H9 (cell line): ENCODE measurements around the gene OR8D1. TPM values are rescaled to one million over a fixed set of nuclear protein-coding genes. Genes with fewer than 3 reads are reported as not detected.

Experiments used
- DNase-seq: peaks from one replicate; pipeline ENCODE4 v3.0.0-alpha.2; 2017
- H2AFZ ChIP-seq: one replicate; pipeline ENCODE4 v1.6.1; 2013; ENCODE audit warnings: mild to moderate bottlenecking, low read length, control low read depth, moderate library complexity
- H2AK5ac ChIP-seq: 2 replicates; pipeline ENCODE4 v1.6.1; 2013; ENCODE audit warnings: low read length, control low read depth, mixed read lengths; ENCODE audit not compliant: insufficient read length
- H2BK120ac ChIP-seq: one replicate; pipeline ENCODE4 v1.6.1; 2013; ENCODE audit warnings: low read depth, mild to moderate bottlenecking, low read length, control low read depth, inconsistent platforms; ENCODE audit not compliant: poor library complexity, severe bottlenecking
- H2BK12ac ChIP-seq: 2 replicates; pipeline ENCODE4 v1.6.1; 2013; ENCODE audit warnings: low read length, control low read depth, mixed read lengths, low read depth; ENCODE audit not compliant: insufficient read length
- H2BK15ac ChIP-seq: 2 replicates; pipeline ENCODE4 v1.6.1; 2013; ENCODE audit warnings: low read depth, low read length, control low read depth
- H2BK20ac ChIP-seq: one replicate; pipeline ENCODE4 v1.6.1; 2013; ENCODE audit warnings: low read depth, mild to moderate bottlenecking, low read length, control low read depth, inconsistent platforms; ENCODE audit not compliant: poor library complexity, severe bottlenecking
- H2BK5ac ChIP-seq: 2 replicates; pipeline ENCODE4 v1.6.1; 2013; ENCODE audit warnings: low read length, control low read depth, mixed read lengths; ENCODE audit not compliant: insufficient read length
- H3K14ac ChIP-seq: 2 replicates; pipeline ENCODE4 v1.6.1; 2013; ENCODE audit warnings: low read length, control low read depth; ENCODE audit not compliant: insufficient read depth
- H3K18ac ChIP-seq: 2 replicates; pipeline ENCODE4 v1.6.1; 2013; ENCODE audit warnings: low read depth, mild to moderate bottlenecking, mixed read lengths, low read length, control low read depth; ENCODE audit not compliant: insufficient read length
- H3K23ac ChIP-seq: 2 replicates; pipeline ENCODE4 v1.6.1; 2013; ENCODE audit warnings: low read length, control low read depth, mixed read lengths, low read depth; ENCODE audit not compliant: insufficient read length
- H3K23me2 ChIP-seq: 2 replicates; pipeline ENCODE4 v1.6.1; 2013; ENCODE audit warnings: low read depth, mild to moderate bottlenecking, mixed read lengths, low read length, control low read depth; ENCODE audit not compliant: insufficient read length, poor library complexity, severe bottlenecking
- H3K27ac ChIP-seq: 2 replicates; pipeline ENCODE4 v1.5.1; 2013; ENCODE audit warnings: low read length, control low read depth, mixed read lengths, low read depth; ENCODE audit not compliant: insufficient read length
- H3K27me3 ChIP-seq: 2 replicates; pipeline ENCODE4 v1.6.1; 2013; ENCODE audit warnings: low read length, control low read depth, inconsistent platforms; ENCODE audit not compliant: insufficient read depth
- H3K4ac ChIP-seq: 2 replicates; pipeline ENCODE4 v1.6.1; 2013; ENCODE audit warnings: low read depth, mild to moderate bottlenecking, control low read depth, inconsistent platforms, low read length, moderate library complexity
- H3K4me1 ChIP-seq: 2 replicates; pipeline ENCODE4 v1.6.1; 2013; ENCODE audit warnings: low read length, control low read depth, inconsistent platforms; ENCODE audit not compliant: insufficient read depth
- H3K4me2 ChIP-seq: 2 replicates; pipeline ENCODE4 v1.6.1; 2013; ENCODE audit warnings: low read length, control low read depth, mixed read lengths; ENCODE audit not compliant: insufficient read length, insufficient read depth
- H3K56ac ChIP-seq: 2 replicates; pipeline ENCODE4 v1.6.1; 2013; ENCODE audit warnings: low read depth, mild to moderate bottlenecking, mixed read lengths, low read length, control low read depth; ENCODE audit not compliant: insufficient read length
- H3K79me1 ChIP-seq: 2 replicates; pipeline ENCODE4 v1.6.1; 2013; ENCODE audit warnings: low read depth, mild to moderate bottlenecking, moderate library complexity, low read length, control low read depth, inconsistent platforms; ENCODE audit not compliant: insufficient read depth, poor library complexity, severe bottlenecking
- H3K79me2 ChIP-seq: 2 replicates; pipeline ENCODE4 v1.6.1; 2013; ENCODE audit warnings: low read length, control low read depth, inconsistent platforms; ENCODE audit not compliant: insufficient read depth
- H3K9ac ChIP-seq: 2 replicates; pipeline ENCODE4 v1.6.1; 2013; ENCODE audit warnings: low read length, control low read depth, mixed read lengths; ENCODE audit not compliant: insufficient read length; ENCODE audit errors: extremely low read depth
- H3K9me3 ChIP-seq: one replicate; pipeline ENCODE4 v1.6.1; 2013; ENCODE audit warnings: low read depth, low read length, inconsistent platforms; ENCODE audit not compliant: control insufficient read depth
- H3T11ph ChIP-seq: one replicate; pipeline ENCODE4 v1.6.1; 2013; ENCODE audit warnings: mild to moderate bottlenecking, low read length, control low read depth, inconsistent platforms
- H4K20me1 ChIP-seq: one replicate; pipeline ENCODE4 v1.6.1; 2013; ENCODE audit not compliant: control insufficient read depth, insufficient read length, insufficient read depth
- H4K5ac ChIP-seq: 2 replicates; pipeline ENCODE4 v1.6.1; 2013; ENCODE audit warnings: low read depth, mild to moderate bottlenecking, mixed read lengths, low read length, control low read depth; ENCODE audit not compliant: insufficient read length
- H4K8ac ChIP-seq: replicated peaks from 2 replicates; pipeline ENCODE4 v1.6.1; 2013; ENCODE audit warnings: low read length, control low read depth, mixed read lengths, low read depth; ENCODE audit not compliant: insufficient read length
- H4K91ac ChIP-seq: 2 replicates; pipeline ENCODE4 v1.6.1; 2013; ENCODE audit warnings: low read depth, mild to moderate bottlenecking, moderate library complexity, mixed read lengths, low read length, control low read depth; ENCODE audit not compliant: insufficient read length
- H3K27ac Mint-ChIP-seq, 3 experiments: 2 replicates in 2 of 3; 3 replicates in 1 of 3; pipeline ENCODE4 v1.8.0; 2020 to 2021; ENCODE audit warnings: mixed read lengths in 3 of 3, mild to moderate bottlenecking in 1 of 3, moderate library complexity in 1 of 3
- H3K27me3 Mint-ChIP-seq: 2 replicates; pipeline ENCODE4 v1.8.0; 2021; ENCODE audit warnings: low read depth, mild to moderate bottlenecking, moderate library complexity, mixed read lengths
- H3K36me3 Mint-ChIP-seq, 3 experiments: 2 replicates in 2 of 3; 3 replicates in 1 of 3; pipeline ENCODE4 v1.8.0; 2020 to 2021; ENCODE audit warnings: low read depth in 3 of 3, mixed read lengths in 3 of 3; ENCODE audit not compliant: insufficient read depth in 1 of 3
- H3K4me1 Mint-ChIP-seq, 2 experiments: 2 replicates each; pipeline ENCODE4 v1.8.0; 2020; ENCODE audit warnings: mixed read lengths in 2 of 2
- H3K4me3 Mint-ChIP-seq, 2 experiments: 2 replicates in 1 of 2; 3 replicates in 1 of 2; pipeline ENCODE4 v1.8.0; 2020 to 2021; ENCODE audit warnings: mild to moderate bottlenecking in 2 of 2, mixed read lengths in 2 of 2, moderate library complexity in 1 of 2
- H3K9me3 Mint-ChIP-seq, 2 experiments: 2 replicates in 1 of 2; 3 replicates in 1 of 2; pipeline ENCODE4 v1.8.0; 2020; ENCODE audit warnings: mild to moderate bottlenecking in 2 of 2, mixed read lengths in 2 of 2, moderate library complexity in 1 of 2
- CTCF ChIP-seq: fragments of 200-600 bp; sonication (generic); conservative IDR thresholded peaks from 3 replicates; pipeline ENCODE4 v1.8.0; 2021; ENCODE audit warnings: antibody characterized with exemption, mild to moderate bottlenecking
- WGBS: extraction: QIAGEN DNeasy Blood & Tissue Kit; methylation state at CpG from one replicate; pipeline ENCODE4 v1.1.7; 2013; ENCODE audit warnings: missing lambda C conversion rate, low lambda C conversion rate, mixed read lengths; ENCODE audit not compliant: insufficient read length; ENCODE audit errors: extremely low coverage; 5-methylcytosine and 5-hydroxymethylcytosine counted together
- total RNA-seq: library from RNA; stranded (reverse); gene quantifications from 2 replicates; pipeline ENCODE4 v1.2.1, GENCODE V29; 2021

Gene OR8D1
- total RNA-seq, 1 experiment from 2014 or later, result not detected

- no peaks in the 10 kb centered on the region for H3K79me2 ChIP-seq
- no peak overlapping the region for H2BK5ac ChIP-seq
- no peak overlapping the region for H4K8ac ChIP-seq
- no peak overlapping the region for H3K23ac ChIP-seq
- H3K4ac ChIP-seq, result no peak overlapping the region
- Mint-ChIP-seq H3K4me1 (no peaks in the 10 kb centered on the region), H3K27me3 (peaks cover 6% of the 10 kb centered on the region; the same call in 1 of the 2 replicates), H3K4me3 (no peak overlapping the region), H3K9me3 (no peaks in the 10 kb centered on the region; a peak in 1 of 5 replicates), H3K27ac (no peak overlapping the region), H3K36me3 (no peaks in the 10 kb centered on the region)
- H3K56ac ChIP-seq, result no peak overlapping the region
- H4K5ac ChIP-seq, result no peak overlapping the region
- no peaks in the 10 kb centered on the region for H3K23me2 ChIP-seq
- no CpG with 5 or more reads among the region's 2 CpGs for WGBS
- H3K4me1 ChIP-seq, result no peaks in the 10 kb centered on the region
- no peak overlapping the region for H3K14ac ChIP-seq
- no peak overlapping the region for H3K27ac ChIP-seq
- H2BK20ac ChIP-seq, result no peak overlapping the region
- no peak overlapping the region for H2AFZ ChIP-seq
- no peak for TF ChIP-seq CTCF
- H2AK5ac ChIP-seq, result no peak overlapping the region
- no peak overlapping the region for H3K4me2 ChIP-seq
- no peaks in the 10 kb centered on the region for H3K9me3 ChIP-seq
- no peak overlapping the region for H2BK15ac ChIP-seq
- H2BK12ac ChIP-seq, result no peak overlapping the region
- no peak overlapping the region for H3K18ac ChIP-seq
- no peaks in the 10 kb centered on the region for H4K20me1 ChIP-seq
- H3K9ac ChIP-seq, result no peak overlapping the region
- DNase-seq, result no peak
- no peaks in the 10 kb centered on the region for H3K79me1 ChIP-seq
- H3K27me3 ChIP-seq, result no peaks in the 10 kb centered on the region
- H3T11ph ChIP-seq, result no peak overlapping the region
- no peak overlapping the region for H2BK120ac ChIP-seq
- H4K91ac ChIP-seq, result no peak overlapping the region
Measured at GRCh38 chr11:124359566-124359965, 45.8 kb upstream of the OR8D1 start.
